Mesothelial cell of epicardium (in vitro differentiated cells): ENCODE results near the gene MGRN1. TPM values are rescaled to one million over a fixed set of nuclear protein-coding genes. Genes with fewer than 3 reads are reported as not detected.
"Not testable (repeated sequence)": the region's sequence is repeated elsewhere in the genome, so short reads cannot be mapped to it uniquely, and the experiment has no call there.

ENCODE experiments used
- DNase-seq, 2 experiments: peaks; one replicate each; pipeline ENCODE4 v3.0.0; 2021; ENCODE audit warnings: low spot score in 2 of 2; ENCODE audit not compliant: unreplicated experiment in 2 of 2
- H3K27ac Mint-ChIP-seq: 2 replicates; pipeline ENCODE4 v1.8.0; 2021; ENCODE audit warnings: mixed read lengths
- H3K27me3 Mint-ChIP-seq: 2 replicates; pipeline ENCODE4 v1.8.0; 2021; ENCODE audit warnings: low read depth, mixed read lengths
- H3K36me3 Mint-ChIP-seq: 2 replicates; pipeline ENCODE4 v1.8.0; 2021; ENCODE audit warnings: mixed read lengths
- H3K4me1 Mint-ChIP-seq: 2 replicates; pipeline ENCODE4 v1.8.0; 2021; ENCODE audit warnings: mixed read lengths
- H3K4me3 Mint-ChIP-seq: 2 replicates; pipeline ENCODE4 v1.8.0; 2021; ENCODE audit warnings: mild to moderate bottlenecking, moderate library complexity, mixed read lengths
- H3K9me3 Mint-ChIP-seq: 2 replicates; pipeline ENCODE4 v1.8.0; 2021; ENCODE audit warnings: mixed read lengths
- CTCF ChIP-seq: fragments of 200-600 bp; sonication (generic); IDR thresholded peaks from one replicate; pipeline ENCODE4 v1.5.0; 2021; ENCODE audit warnings: antibody characterized with exemption; ENCODE audit not compliant: unreplicated experiment
- total RNA-seq: library from RNA; stranded (reverse); gene quantifications from 3 replicates; pipeline ENCODE4 v1.2.1, GENCODE V29; 2021

Gene MGRN1
- total RNA-seq, 1 donor from 2014 or later, result 110 TPM

GRCh38 chr16:4646773-4647643 is 22.4 kb downstream of the MGRN1 start:
- no peak for TF ChIP-seq CTCF
- H3K4me1 Mint-ChIP-seq, result no peaks in the 10 kb centered on the region

GRCh38 chr16:4647644-4647980 is 23.0 kb downstream of the MGRN1 start:
- peaks cover 3% of the 10 kb centered on the region for H3K9me3 Mint-ChIP-seq
- no peaks in the 10 kb centered on the region for H3K27me3 Mint-ChIP-seq
- no peak for TF ChIP-seq CTCF
- no peaks in the 10 kb centered on the region for H3K4me1 Mint-ChIP-seq
- peaks cover 33% of the 10 kb centered on the region for H3K36me3 Mint-ChIP-seq
- H3K27ac Mint-ChIP-seq, result no peak overlapping the region
- no peak overlapping the region for H3K4me3 Mint-ChIP-seq
- DNase-seq, result no peak

More at GRCh38 chr16:4646773-4647643, 22.4 kb downstream of the MGRN1 start:
- DNase-seq, result no peak
- Mint-ChIP-seq H3K9me3 (peaks cover 3% of the 10 kb centered on the region), H3K4me3 (no peak overlapping the region), H3K27ac (no peak overlapping the region), H3K27me3 (no peaks in the 10 kb centered on the region), H3K36me3 (peaks cover 33% of the 10 kb centered on the region)

- TF ChIP-seq CTCF, result no peak
- Mint-ChIP-seq H3K27me3 (no peaks in the 10 kb centered on the region), H3K9me3 (peaks cover 3% of the 10 kb centered on the region), H3K27ac (no peak overlapping the region), H3K4me1 (no peaks in the 10 kb centered on the region), H3K4me3 (no peak overlapping the region), H3K36me3 (peaks cover 38% of the 10 kb centered on the region)
- DNase-seq, result no peak
Observed at GRCh38 chr16:4648917-4649316, 24.3 kb downstream of the MGRN1 start.

GRCh38 chr16:4649744-4650442 is 25.3 kb downstream of the MGRN1 start:
- Mint-ChIP-seq H3K4me3 (no peak overlapping the region), H3K9me3 (peaks cover 3% of the 10 kb centered on the region), H3K27ac (no peak overlapping the region), H3K36me3 (peaks cover 40% of the 10 kb centered on the region), H3K27me3 (no peaks in the 10 kb centered on the region), H3K4me1 (no peaks in the 10 kb centered on the region)
- TF ChIP-seq CTCF, result no peak
- no peak for DNase-seq

GRCh38 chr16:4650443-4651074 is 25.9 kb downstream of the MGRN1 start:
- not testable (repeated sequence) for H3K9me3 Mint-ChIP-seq, H3K27ac Mint-ChIP-seq
- peak in 1 of 2 experiments; percentile 58 for DNase-seq

More at GRCh38 chr16:4650443-4651074, 25.9 kb downstream of the MGRN1 start:
- not testable (repeated sequence) for H3K27me3 Mint-ChIP-seq, H3K4me3 Mint-ChIP-seq, H3K4me1 Mint-ChIP-seq
- H3K36me3 Mint-ChIP-seq, result peaks cover 36% of the 10 kb centered on the region
- TF ChIP-seq CTCF, result peak; percentile 71
